IPS DF 19.7 (cell line): ENCODE measurements around the gene KCTD19.

Experiments
- DNase-seq: peaks from one replicate; pipeline ENCODE4 v3.0.0-alpha.2; 2013; ENCODE audit warnings: low read depth, low spot score

KCTD19 gene

DNA sequence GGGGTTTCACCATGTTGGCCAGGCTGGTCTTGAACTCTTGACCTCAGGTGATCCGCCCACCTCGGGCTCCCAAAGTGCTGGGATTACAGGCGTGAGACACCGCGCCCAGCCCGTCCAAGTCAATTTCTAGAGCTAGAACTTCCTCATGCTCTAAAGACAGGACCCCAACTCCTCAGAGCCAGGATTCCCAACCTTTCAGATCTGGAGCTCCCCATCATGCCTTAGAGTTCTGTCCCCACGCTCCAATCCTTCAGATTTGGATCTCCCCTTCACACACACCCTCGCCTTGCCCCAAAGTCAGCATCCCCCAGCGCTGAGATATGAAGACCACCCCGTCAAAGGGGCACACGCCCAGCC, 448 bp downstream of the KCTD19 start:
- no peak for DNase-seq

- no peak for DNase-seq
These were observed 8.7 kb downstream of the KCTD19 start for GRCh38 chr16:67317853-67318252.

GRCh38 chr16:67312719-67313118, 13.8 kb downstream of the KCTD19 start:
- no peak for DNase-seq

GRCh38 chr16:67311607-67312488, 14.7 kb downstream of the KCTD19 start:
- DNase-seq: no peak

- no peak for DNase-seq
These were observed 16.0 kb downstream of the KCTD19 start for GRCh38 chr16:67310561-67310960.

DNA sequence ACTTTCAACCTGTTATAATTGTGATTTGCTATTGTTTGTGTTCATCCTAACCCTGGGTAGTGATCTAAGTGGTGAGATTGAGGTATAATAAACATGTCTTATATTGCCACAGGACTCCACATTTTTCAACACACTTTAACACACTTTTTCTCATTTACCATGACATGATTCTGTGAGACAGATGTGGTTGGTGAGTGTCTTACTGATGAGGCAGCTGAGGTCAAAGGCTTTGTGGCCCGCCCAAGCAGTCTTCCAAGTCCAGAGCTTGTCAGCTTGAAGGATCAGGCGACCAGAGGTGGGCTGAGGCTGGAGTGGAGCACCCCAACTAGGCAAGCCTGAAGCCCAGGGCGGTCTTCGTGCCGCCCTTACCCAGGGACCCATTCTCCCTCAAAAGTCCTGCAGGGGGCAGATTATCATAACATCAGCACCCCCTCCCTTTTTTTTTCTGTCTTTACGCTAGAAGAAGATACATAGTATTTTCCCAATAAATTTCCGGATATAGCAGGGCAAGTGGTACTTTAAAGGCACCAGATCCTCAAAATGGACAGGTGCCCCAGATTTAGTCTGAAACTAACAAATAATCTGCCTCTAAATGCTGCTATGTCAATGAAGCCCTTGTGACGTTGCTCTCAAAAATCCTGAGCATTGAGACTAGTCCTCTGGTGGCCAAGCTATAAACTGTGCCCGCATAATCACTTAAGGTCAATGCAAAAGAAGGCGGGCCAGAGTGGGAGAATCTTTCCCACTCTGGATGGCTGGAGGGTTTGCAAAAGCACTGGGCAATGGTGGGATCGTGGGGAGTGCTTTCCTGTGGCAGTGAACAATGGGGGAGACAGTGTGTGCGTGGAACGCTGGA, 21.1 kb downstream of the KCTD19 start:
- DNase-seq: no peak

DNA sequence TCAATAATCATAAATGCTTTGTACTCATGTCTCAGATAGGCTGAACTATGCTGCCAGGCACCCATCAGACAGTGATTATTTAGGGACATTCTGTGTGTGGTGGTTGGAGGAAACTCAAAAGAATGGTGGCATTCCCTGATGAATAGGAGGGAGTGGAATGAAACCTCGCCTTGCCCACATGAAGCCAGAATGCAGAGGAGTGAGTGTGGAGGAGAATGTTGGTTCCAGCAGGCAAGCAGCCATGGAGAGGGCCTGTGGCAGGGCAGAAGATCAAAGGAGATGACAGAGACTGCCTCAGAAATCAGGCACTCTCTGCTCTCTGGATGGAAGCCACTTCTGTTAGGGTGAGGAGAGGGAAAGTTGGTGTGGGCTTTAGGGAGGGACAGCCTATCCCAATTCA, 22.5 kb downstream of the KCTD19 start:
- no peak for DNase-seq

DNA sequence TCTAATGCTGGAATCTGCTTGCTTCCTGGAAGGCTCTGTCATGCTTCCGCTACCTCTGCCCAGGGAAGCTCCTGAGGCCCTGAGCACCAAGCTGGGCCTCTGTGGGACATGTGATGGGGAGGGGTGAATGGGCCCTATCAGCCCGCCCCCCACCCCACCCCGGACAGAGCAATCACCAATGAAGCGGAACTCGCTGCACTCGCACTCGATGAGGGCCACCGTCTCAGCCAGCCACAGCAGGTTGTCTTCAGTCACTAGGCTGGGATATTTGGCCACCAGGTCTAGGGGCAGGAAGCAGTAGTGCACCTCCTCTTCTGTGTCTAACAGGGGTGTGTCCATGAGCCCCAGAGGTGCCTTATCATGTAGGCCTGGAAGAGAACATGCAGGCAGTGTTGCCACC, 23.6 kb downstream of the KCTD19 start:
- no peak for DNase-seq

GRCh38 chr16:67302076-67302475, 24.5 kb downstream of the KCTD19 start:
- no peak for DNase-seq

DNA sequence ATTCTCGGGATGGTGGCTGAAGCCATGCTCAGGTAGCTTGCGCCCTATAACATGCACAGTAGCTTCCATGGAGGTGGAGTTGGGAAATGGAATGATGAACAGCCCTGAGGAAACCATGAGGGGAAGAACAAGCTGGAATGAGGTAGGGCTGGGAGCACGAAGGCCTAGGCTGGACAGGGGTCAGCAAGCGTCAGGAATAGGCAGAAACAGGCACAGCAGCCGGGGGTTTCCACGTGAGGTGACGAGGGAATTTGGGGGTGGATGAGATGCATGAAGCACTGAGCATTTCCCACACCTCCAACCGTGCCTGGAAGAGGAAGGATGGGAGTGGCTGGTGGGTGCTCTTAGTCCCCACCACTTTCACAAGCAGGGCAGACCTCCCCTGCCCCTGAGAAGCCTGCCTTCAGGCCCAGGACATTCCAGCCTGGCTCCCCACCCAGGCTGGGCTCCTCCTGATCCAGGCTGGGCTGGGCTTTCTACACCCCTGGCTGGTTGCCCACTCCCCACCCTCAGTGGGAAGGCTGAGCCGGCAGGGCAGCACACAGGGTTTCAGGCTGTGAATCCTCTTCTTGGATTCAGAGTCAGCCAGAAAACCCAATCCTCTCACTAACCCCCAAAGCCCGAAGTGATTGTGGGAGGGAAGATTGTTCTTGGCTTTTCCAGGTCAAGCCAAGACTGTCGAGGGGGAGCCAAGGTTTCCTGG, 25.3 kb downstream of the KCTD19 start:
- no peak for DNase-seq

DNA sequence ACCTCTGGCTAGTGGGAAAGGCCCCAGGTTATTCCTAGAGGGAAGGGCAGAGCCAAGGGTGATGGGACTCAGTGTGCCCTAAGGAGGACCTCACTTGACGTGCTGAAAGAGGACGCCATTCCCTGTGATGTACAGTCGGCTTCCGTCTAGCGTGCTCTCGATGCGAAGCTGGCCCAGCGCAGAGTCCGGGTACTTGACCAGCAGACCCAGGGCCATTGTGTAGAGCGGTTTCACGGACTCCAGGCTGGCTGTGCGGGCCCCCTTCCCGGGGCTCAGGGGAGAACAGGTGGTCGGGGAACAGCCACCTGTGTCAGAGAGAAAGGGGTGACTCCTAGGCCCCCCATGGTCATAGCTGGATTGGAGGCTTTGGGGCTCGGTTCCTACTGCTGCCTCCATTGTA, 27.3 kb downstream of the KCTD19 start:
- no peak for DNase-seq

GRCh38 chr16:67298277-67298676, 28.3 kb downstream of the KCTD19 start:
- DNase-seq: no peak

- DNase-seq: no peak
These were observed 30.1 kb downstream of the KCTD19 start for GRCh38 chr16:67296420-67296819.

DNA sequence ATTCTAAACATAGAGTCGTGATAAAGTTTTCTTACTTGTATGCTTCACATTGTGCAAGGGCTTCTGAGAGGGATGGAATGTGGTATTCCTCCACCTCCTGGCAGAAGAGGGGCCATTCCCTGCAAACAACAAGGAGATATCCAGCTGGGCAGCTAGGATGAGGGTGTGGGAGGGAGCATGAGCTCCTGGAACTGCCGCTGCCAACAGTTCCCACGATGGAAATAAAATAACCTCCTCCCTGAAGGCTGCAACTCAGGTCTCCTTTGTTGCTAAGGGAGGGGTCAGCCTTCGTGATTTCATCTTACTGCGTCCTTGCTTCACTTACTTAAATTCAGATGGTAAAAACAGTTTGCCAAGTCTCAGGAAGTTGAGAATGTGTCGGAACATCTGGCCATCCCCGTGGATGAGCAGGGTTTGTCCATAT, 31.6 kb downstream of the KCTD19 start:
- DNase-seq: no peak

DNA sequence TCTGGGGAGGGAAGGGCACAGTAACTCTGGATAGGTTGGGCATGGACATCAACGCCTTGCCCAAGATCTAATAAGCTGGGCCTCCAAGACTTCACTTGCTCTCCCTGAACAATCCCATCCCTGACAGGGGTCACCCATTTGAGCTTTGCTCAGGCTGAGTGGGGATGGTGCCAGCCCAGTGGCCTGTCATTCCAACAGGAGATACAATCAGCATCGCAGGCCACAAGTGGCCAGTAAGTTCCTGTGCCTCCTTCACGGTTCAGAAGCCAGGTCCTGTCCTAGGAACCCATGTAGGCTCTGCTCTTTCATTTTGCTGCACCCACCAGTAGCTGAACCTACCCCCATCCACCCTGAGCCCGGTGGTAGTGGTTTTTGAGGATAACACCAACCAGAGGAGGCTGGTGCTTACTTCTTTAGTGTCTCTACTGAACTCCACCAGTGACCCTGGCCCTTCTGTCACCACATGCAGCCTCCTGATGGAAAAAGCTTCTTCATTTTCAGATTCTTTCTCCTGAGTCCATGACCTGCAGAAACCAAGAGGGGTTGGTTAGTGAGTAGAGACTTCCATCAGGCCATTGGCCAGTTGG, 32.3 kb downstream of the KCTD19 start:
- no peak for DNase-seq

DNA sequence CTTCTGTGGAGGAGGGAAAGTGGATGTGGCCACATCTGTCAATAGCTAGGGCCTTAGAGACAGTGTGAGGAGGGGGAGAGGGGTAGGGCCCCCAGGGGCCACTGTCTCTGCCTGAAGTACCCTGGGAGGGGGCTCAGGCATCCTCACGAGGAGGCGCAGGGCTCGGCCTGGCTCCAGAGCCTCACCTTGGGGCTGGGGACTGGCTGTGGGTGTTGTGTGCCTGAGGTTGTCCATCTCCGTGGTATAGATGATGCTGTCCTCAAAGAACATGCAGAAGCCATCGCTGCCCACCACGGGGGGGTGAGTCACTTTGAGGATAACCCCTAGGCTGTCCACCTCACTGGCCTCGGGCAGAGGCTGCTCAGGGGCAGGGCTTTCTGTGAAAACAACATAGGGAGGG, 35.1 kb downstream of the KCTD19 start:
- no peak for DNase-seq

DNA sequence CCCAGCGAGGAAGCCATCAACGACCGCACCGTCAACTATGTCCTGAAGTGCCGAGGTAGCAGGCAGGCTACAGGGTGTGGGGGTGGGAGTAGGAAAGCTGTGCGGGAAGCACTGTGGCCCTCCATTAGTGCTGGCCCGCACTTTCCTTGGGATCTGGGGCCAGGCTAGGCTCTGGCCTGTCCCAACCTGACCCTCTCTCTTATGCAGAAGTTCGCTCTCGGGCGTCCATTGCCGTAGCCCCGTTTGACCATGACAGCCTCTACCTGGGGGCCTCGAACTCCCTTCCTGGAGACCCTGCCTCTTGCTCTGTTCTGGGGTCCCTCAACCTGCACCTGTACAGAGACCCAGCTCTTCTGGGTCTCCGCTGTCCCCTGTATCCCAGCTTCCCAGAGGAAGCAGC, 38.6 kb downstream of the KCTD19 start:
- no peak for DNase-seq

GRCh38 chr16:67286441-67287235, 39.9 kb downstream of the KCTD19 start:
- no peak for DNase-seq

GRCh38 chr16:67284699-67285646, 41.6 kb downstream of the KCTD19 start:
- peak; percentile 45 for DNase-seq
